GM18867 (cell line): ENCODE measurements around the gene YY2.
"Not testable (repeated sequence)": the region's sequence is repeated elsewhere in the genome, so short reads cannot be mapped to it uniquely, and the experiment has no call there.

Experiments
- ATAC-seq: cut with Tn5 transposase; IDR thresholded peaks from one replicate; pipeline ENCODE4 v1.9.1; 2021; ENCODE audit warnings: mild to moderate bottlenecking, moderate library complexity; ENCODE audit not compliant: unreplicated experiment

The YY2 gene

DNA sequence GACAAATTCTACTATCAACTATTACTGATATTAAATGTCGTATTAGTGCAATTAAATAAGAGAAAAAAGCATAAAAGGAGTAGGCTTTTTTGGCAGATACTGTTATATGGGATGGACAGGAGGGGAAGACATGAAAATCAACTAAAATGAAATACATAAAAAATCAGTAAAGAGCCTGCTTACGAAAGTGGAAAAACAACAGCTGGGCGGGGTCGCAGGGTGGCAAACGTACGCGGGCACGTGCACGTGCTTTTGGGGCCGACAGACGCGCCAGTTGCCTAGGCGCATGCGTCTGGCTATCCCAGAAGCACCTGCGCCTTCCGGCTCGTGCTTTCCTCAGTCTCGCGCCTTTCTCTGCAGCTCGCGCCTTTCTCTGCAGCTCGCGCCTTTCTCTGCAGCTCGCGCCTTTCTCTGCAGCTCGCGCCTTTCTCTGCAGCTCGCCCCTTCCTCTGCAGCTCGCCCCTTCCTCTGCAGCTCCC is at the start of gene YY2:
Gene YY2, plus strand, starts transcription at position 51 of the 479 bp plus-strand sequence. CDS start 498 bp downstream, outside the sequence.
- ATAC-seq = no peak

DNA sequence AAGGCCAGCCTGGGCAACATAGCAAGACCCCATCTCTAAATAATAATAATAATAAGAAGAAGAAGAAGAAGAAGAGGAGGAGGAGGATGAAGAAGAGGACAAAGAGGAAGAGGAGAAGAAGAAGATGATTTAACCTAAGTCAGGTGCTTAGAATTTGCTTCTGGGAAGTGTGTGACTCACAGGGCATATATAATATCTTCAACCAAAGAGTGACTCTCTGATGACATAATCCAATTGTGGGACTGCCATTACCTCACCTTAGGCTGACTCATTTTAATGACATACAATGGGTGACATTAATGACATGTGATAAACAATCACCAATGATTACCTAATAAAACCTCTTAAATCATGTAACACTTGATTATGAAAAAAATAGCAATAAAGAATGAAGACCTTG is 49.1 kb upstream of the YY2 start:
- ATAC-seq = no peak

DNA sequence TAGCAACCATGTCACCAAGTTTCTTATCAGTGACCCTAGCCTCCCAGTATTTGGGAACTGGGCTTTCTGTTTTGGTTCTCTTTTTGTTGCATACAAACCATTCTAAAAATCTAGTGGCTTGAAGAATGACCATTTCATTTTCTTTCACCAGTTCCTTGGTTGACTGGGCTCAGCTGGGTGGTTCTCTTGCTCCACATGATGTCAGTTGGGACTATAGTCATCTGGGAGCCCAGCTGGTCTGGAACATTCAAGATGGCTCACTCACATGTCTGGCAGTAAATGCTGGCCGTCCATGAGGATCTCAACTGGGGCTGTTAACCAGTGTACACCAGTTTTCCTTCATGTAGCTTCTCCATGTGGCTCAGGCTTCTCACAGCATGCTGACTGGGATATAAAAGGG is 44.0 kb upstream of the YY2 start:
- ATAC-seq = no peak

DNA sequence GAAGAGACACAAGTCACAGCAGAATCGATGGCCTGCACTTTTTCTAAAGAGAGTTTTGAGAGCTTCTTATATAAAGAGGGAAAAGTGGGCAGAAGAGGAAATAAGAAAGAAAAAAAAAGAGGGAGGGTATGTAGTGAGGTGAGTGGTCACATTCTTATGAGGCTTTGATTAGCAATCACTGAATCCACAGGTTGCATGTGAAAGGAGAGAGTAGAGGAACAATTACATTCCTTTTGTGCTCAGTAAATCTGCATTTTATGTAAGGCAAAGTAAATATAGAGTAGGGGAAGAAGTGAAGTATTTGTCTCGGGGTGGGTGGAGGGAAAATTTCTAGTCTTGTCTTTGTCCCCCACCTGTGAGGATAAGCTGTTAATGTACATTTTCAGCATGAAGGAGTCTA is 43.2 kb upstream of the YY2 start:
- no peak for ATAC-seq

DNA sequence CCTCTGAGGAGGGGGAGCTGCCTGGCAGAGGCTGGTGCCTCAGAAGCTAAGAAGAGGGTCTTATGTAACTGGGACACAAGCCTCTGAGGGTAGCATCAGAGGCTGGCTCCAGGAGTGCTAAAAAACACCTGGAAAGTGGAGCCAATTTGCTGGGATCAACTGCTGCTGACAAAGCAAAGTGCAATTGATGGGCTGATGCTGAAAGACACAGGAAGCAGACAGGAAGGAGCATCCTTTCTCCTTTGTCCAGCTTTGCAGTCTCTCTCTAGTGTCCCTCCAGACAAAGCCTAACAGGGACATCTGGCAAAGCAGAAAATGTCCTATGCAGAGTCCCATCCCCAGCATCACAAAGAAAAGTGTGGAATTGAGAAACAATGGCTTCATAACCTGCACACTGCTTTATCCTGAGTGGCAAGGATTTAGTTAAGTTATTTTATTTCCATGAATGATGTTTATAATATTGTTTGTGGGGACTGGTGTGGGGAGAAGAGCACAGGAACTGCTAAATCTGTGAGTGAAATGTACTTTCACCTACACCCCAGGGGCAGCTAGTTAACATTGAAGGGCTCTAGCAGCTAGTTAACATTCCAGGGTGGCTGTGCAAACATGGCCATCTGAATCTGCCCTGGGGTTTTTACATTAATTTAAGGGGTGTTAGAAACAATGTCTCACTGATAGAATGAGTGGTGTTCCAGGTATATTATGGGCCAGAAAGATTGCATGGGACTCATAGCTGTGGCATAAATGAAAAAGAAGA is 42.0 kb upstream of the YY2 start:
- no peak for ATAC-seq

DNA sequence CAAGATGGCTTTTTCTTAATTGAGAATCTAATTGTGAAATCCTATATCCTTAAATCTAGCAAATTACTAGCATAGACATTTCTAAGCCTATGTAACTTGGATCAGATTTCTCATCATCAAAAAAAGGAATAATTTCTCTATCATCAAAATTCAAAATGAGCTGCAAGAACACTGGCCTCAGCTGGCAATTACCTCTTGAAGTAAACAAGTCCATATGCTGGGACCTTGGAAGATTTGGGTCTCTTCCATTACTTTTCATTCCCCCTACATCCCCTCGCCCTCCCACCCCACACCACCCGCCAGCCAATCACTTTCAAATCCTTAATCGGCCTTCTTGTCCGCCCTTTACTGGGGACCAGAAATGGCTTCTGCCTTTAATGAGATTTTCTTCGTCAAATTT is 39.7 kb upstream of the YY2 start:
- ATAC-seq = no peak

DNA sequence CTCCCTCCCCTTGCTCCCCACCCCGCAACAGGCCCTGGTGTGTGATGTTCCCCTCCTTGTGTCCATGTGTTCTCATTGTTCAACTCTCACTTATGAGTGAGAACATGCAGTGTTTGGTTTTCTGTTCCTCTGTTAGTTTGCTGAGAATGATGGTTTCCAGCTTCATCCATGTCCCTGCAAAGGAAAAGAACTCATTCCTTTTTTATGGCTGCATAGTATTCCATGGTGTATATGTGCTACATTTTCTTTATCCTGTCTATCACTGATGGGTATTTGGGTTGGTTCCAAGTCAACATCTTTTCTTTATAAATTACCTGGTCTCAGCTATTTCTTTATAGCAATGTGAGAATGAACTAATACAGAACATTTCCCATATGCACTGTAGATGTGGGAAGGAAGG is 35.6 kb upstream of the YY2 start:
- ATAC-seq = not testable (repeated sequence)

DNA sequence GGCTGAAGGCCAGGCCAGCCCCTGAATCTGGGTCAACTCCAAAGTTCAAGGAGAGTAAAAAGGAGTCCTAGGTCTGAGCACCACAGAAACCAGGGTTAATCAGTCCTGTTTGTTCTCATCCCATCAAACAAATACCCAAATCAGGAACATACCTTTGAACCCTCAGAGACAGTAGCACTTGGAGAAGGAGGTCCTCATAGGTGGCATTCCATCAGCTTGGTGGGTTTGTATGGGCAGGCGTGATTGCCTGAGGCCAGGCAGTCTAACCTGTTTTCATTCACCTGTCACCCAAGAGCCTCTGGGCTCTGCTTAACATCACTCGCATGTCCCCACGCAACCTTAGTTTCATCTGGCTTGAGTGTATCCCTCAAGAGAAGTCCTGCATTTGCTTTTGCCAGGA is 33.9 kb upstream of the YY2 start:
- ATAC-seq = no peak

DNA sequence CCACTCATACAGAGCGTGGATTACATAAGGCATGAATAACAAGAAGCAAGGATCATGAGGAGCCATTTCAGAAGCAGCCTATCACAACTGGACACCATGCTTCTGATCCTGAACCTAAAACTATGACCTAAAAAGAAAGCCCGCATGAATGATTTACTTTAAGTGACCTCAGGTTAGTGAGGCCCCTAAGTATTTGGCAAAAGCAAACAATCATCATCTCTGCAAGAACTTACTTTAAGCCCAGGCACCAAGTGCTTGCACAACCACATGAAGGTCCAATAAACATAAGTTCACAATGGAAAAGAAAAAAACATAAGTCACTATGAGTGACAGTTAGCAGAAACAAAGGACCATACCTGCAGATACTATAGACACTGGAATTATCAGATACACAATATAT is 24.3 kb upstream of the YY2 start:
- no peak for ATAC-seq

DNA sequence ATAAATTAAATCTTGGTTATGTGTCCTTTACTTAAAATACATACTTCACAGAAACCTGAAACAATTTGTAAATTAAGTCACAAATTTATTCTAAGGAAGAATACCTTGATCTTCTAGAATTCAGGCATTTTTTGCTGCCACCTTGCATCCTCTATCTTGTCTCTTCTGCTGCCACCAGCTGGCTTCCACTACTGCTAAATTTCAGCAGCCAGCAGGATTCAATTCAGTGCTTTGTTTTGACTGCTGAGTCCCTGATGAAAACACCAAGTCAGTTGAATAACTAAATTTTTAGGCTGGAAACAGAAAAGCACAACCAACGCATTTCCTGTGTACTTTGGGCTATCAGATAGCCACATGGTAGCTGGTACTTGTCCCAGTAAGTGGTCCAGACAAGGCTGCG is 18.7 kb upstream of the YY2 start:
- no peak for ATAC-seq

DNA sequence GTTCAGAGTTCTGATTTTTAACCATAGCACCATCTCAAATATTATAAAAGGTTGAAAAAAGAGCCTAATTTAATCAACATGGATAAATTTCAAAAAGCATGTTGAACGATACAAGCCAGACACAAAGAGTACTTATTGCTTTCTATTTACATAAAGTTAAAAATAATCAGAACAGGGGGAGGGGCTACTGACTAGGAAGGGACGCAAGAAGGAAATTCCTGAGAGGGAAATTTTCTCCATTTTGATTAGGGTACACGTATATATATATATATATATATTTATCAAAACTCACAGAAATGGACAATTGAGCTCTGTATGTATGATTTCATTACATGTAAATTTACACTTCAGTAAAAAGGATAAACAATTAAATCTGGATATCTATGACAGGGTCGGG is 16.9 kb upstream of the YY2 start:
- peak; percentile 24 for ATAC-seq

DNA sequence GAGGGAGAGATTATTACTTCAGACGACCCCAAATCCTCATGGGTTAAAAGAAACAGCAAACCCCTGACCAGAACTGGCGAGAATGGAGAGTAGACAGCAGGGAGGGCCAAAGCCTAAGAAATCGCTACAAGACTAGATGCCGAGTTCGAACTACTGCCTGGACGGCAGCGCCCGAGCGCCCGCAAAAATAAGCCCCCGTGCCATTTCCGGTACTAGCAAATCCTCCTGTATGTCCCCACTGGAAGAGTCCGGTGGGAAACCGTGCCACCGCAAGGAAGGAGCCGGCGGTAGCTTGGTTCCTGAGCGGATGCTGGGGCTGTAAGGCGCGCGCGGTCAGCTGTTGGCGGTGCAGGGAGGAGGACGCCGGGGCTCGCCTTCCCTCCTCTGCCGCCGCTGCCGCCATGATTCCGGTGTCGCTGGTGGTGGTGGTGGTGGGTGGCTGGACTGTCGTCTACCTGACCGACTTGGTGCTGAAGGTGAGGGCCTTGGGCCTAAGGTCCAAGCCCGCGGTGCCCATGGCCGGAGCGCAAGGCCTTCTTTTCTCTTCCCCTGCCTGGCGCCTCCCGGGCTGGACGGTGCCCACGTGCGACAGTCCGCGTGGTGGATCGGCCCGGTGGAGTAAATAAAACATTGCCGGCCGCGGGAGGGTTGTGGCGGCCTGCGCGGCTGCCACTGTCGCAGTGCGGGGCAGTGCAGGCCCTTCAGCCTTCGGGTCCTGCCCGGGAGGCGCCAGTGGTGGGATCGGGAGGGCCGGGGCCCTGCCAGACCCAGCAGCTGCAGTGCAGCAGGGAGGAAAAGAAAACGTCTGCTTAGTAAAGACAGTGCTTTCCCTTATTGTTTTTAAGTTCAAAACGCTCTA is 16.2 kb upstream of the YY2 start, which contains the start of gene MBTPS2:
Gene MBTPS2, plus strand, starts transcription at position 284 of the 859 bp plus-strand sequence. Its CDS starts 118 bp downstream, at position 402.
- ATAC-seq = peak; percentile 86

DNA sequence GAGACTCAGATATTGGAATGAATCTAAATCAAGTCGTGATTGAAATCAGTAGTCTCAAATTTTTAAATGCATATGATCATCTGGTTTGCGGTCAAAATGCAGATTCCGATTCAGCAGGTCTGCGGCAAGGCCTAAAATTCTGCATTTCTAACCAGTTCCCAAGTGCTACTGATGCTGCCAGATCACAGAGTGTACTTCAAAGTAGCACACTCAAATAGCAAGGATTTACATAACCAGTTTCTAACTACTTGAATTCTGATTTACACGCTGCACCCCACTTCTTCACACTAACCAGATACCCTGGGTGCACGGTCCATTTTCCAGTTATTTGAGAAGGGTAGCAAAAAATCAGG is 15.6 kb upstream of the YY2 start:
- ATAC-seq = peak; percentile 13

DNA sequence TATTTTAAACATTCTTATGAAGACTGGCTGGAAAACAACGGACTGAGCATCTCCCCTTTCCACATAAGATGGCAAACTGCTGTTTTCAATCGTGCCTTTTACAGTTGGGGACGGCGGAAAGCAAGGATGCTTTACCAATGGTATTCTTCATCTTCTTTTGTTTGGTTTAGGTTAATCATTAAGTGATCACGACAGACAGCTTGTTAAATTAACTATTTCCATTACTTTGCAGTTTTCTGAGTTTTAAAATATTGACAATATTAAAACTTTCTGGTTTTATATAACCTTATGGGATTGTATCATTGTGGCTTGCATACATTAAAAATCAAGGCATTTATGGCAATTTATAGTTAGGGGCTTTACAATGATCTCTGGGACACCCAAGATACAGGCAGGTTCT is 12.6 kb upstream of the YY2 start:
- no peak for ATAC-seq

DNA sequence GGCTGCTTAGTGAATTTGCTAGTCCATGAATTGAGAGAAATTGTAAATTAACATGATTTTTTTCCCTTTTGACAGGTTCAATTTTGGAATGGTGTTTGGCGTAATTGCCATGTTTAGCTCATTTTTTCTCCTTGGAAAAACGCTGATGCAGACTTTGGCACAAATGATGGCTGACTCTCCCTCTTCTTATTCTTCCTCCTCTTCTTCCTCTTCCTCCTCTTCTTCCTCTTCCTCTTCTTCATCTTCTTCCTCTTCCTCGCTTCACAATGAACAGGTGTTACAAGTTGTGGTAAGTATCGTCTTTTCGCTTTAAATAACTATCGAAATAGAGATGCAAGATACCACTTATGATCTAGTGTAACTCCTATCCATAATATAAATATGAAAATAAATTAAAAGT is 10.7 kb upstream of the YY2 start:
- ATAC-seq = no peak

DNA sequence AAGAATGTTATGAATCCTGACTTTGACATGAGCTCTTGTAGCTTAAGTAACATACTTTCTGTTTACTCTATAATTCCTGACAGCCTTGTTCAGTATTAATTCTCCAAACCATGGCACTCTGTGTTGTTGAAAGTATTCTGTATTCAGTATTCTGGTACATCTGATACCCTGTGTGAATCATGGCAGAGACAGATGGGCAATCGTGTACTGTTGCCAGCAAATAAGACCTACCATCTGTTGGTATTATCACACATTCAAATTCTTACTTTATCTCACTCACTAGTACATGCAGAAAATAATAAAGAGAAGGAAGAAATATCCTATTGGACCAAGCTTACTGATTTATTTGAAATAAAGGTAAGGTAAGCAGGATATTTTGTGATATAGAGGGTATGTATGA is 8.4 kb upstream of the YY2 start:
- ATAC-seq = no peak

DNA sequence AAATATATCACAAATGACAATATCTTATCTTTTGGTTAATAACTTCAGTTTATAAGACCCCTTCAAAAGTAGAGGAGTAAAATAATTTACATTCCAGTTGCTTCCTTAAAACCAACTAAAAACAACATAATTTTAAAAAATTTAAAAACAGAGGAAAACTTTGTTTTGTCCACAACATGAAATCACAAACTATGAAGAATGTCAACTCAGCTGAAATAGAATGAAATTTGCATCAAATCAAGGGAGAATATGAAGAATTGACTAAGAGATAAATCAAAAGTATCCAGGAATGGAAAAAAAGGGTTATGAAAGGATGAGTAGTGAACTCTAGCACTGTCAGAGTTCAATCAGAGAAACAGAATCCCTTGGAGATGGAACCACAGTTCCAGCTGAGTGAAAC is 2.2 kb upstream of the YY2 start:
- no peak for ATAC-seq

DNA sequence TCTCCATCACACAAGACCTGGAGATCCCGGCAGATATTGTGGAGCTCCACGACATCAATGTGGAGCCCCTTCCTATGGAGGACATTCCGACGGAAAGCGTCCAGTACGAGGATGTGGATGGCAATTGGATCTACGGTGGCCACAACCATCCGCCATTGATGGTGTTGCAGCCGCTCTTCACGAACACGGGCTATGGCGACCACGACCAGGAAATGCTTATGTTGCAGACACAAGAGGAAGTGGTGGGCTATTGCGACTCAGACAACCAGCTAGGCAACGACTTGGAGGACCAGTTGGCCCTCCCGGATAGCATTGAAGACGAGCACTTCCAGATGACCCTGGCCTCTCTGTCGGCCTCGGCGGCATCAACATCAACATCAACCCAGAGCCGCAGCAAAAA is 717 bp downstream of the YY2 start:
- ATAC-seq = no peak

DNA sequence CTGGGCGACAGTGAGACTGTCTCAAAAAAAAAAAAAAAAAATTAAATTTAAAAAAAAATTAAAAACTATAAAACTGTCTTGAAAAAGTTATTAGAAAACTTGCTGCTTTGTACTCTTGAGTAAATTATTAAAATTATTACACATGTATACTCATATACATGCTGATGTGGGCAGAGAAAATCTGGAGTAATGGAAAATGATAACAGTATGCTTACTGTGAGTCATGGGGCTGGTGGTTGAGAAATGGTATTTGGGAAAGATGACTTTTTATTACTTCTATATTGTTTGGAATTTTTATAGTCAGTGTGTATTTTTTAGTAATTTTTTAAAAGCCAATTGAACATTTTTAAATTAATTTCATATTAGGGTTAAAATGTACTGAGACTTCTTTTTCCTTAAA is 7.5 kb downstream of the YY2 start:
- no peak for ATAC-seq

DNA sequence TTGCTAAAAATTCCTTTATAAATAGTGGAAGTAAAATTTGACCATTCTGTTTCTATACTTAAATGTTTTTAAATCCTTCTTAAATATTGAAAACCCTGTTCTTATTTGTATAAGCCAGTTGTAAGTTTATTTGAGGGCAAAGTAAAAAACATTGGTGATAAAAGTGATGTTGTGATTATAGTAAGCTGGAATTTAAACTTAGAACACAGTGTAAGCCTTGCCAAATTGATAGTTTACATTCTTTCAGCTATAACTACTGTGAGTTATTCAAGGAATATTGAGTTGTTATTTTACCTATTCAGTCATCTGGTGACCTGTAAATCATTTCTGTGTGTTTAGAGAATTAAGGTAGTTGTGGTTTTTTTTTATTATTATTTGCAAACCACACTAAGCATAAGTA is 9.6 kb downstream of the YY2 start:
- no peak for ATAC-seq

DNA sequence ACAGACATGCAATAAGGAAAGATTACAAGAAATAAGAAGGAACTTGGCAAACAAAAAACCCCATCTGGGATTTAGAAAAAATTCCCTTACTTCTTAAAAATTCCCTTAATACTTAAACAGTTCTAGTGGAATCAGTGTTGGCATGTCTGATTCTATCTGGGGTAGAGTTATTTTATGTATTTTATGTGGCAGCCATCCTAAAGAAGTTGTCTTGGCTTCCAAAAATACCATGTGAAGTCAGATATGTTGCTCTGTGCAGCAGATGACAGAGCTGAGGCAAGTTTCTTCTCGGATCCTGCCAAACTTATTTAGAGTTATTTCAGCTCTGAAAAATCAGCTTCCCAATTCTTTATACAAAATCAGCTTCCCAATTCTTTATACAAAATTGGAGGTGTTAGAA is 14.7 kb downstream of the YY2 start:
- no peak for ATAC-seq
